PC-9 (cell line): ENCODE data around the gene CFAP61. TPM values are rescaled to one million over a fixed set of nuclear protein-coding genes. Genes with fewer than 3 reads are reported as not detected.

Experiments used
- BruUV-seq: library from RNA; stranded (reverse); fragments of 400-500 nt; replicated peaks from 2 replicates; lab custom pipeline; 2021; lab: Mats Ljungman, UMichigan
- CTCF ChIA-PET: fragments of 300-600 bp; sonication (Branson Sonifier 250); formaldehyde crosslinking; loops from one replicate; lab custom pipeline; 2022; ENCODE audit warnings: antibody characterized with exemption; lab: Charles Lee
- POLR2A ChIA-PET: fragments of 300-600 bp; sonication (Branson Sonifier 250); formaldehyde crosslinking; loops from one replicate; lab custom pipeline; 2022; ENCODE audit warnings: antibody characterized with exemption; ENCODE audit not compliant: unreplicated experiment; lab: Charles Lee
- DNase-seq, 2 experiments: peaks; one replicate each; pipeline versions ENCODE4 v3.0.0 to v3.0.0-alpha.2; 2015 to 2022; ENCODE audit warnings: mixed read lengths in 1 of 2
- H2AFZ ChIP-seq: fragments of 200-600 bp; sonication (generic); 2 replicates; pipeline ENCODE4 v1.8.1; 2017; ENCODE audit warnings: antibody characterized with exemption
- H3F3A ChIP-seq: fragments of 200-600 bp; sonication (generic); 2 replicates; pipeline ENCODE4 v1.8.1; 2017; ENCODE audit warnings: antibody characterized with exemption, mild to moderate bottlenecking, low read depth; ENCODE audit not compliant: insufficient read depth
- H3K27ac ChIP-seq: fragments of 200-600 bp; sonication (generic); 2 replicates; pipeline ENCODE4 v1.6.1; 2016; ENCODE audit warnings: mixed run types
- H3K27me3 ChIP-seq: fragments of 200-600 bp; sonication (generic); 2 replicates; pipeline ENCODE4 v1.6.1; 2016; ENCODE audit warnings: low read depth, mixed run types; ENCODE audit not compliant: insufficient read depth
- H3K36me3 ChIP-seq: fragments of 200-600 bp; sonication (generic); 2 replicates; pipeline ENCODE4 v1.6.1; 2016; ENCODE audit warnings: low read depth, mixed run types
- H3K4me1 ChIP-seq: fragments of 200-600 bp; sonication (generic); replicated peaks from 2 replicates; pipeline ENCODE4 v1.6.1; 2016; ENCODE audit warnings: mixed run types; ENCODE audit not compliant: insufficient read depth
- H3K4me2 ChIP-seq: fragments of 200-600 bp; sonication (generic); 2 replicates; pipeline ENCODE4 v1.6.1; 2017; ENCODE audit warnings: mixed run types
- H3K4me3 ChIP-seq: fragments of 200-600 bp; sonication (generic); 2 replicates; pipeline ENCODE4 v1.6.1; 2016; ENCODE audit warnings: mixed run types
- H3K79me2 ChIP-seq: fragments of 200-600 bp; sonication (generic); 2 replicates; pipeline ENCODE4 v1.6.1; 2017; ENCODE audit warnings: low read depth, mixed run types
- H3K9me2 ChIP-seq: fragments of 200-600 bp; sonication (generic); 2 replicates; pipeline ENCODE4 v1.8.1; 2017; ENCODE audit warnings: mild to moderate bottlenecking; ENCODE audit not compliant: insufficient read depth
- H3K9me3 ChIP-seq: fragments of 200-600 bp; sonication (generic); 2 replicates; pipeline ENCODE4 v1.8.1; 2016; ENCODE audit warnings: low read depth; ENCODE audit not compliant: insufficient read depth
- H4K20me1 ChIP-seq: fragments of 200-600 bp; sonication (generic); 2 replicates; pipeline ENCODE4 v1.8.1; 2017; ENCODE audit not compliant: insufficient read depth
- CTCF ChIP-seq: fragments of 200-600 bp; sonication (generic); conservative IDR thresholded peaks from 2 replicates; pipeline ENCODE4 v1.6.1; 2017; ENCODE audit warnings: mixed run types, antibody characterized with exemption, mild to moderate bottlenecking, moderate library complexity
- EZH2 ChIP-seq: fragments of 200-600 bp; sonication (generic); IDR thresholded peaks from 2 replicates; pipeline ENCODE4 v1.8.0; 2017; ENCODE audit warnings: antibody characterized with exemption, low read depth
- intact Hi-C: fragments of 100-400 bp; cut with micrococcal nuclease; formaldehyde crosslinking; loops from one replicate; pipeline ENCODE4 v1.10.0; 2022; ENCODE audit not compliant: unreplicated experiment
- total RNA-seq: library from RNA; stranded (reverse); gene quantifications from 2 replicates; pipeline ENCODE4 v1.2.3, GENCODE V29; 2021

The CFAP61 gene
- total RNA-seq, 1 experiment from 2014 or later = 2.6 TPM

- no peaks in the 10 kb centered on the region for H3F3A ChIP-seq
- CTCF ChIA-PET = no interaction called here
- POLR2A ChIA-PET = no interaction called here
Measured at GRCh38 chr20:20089939-20090338, 37.6 kb downstream of the CFAP61 start.

GRCh38 chr20:20092827-20093226 is 40.5 kb downstream of the CFAP61 start:
- POLR2A ChIA-PET = no interaction called here
- no peak overlapping the region for H3K4me3 ChIP-seq
- H3K27ac ChIP-seq = no peak overlapping the region
- H3K4me2 ChIP-seq = no peak overlapping the region
- DNase-seq = no peak
- H3K4me1 ChIP-seq = no peaks in the 10 kb centered on the region
- H4K20me1 ChIP-seq = no peaks in the 10 kb centered on the region
- intact Hi-C loops = no loop called here
- TF ChIP-seq EZH2 (no peak), CTCF (no peak)
- H3K9me3 ChIP-seq = no peaks in the 10 kb centered on the region
- H3K9me2 ChIP-seq = no peaks in the 10 kb centered on the region
- no peaks in the 10 kb centered on the region for H3F3A ChIP-seq
- no peak overlapping the region for H2AFZ ChIP-seq
- CTCF ChIA-PET = no interaction called here
- no peaks in the 10 kb centered on the region for H3K36me3 ChIP-seq
- peaks cover 51% of the 10 kb centered on the region for H3K27me3 ChIP-seq
- no peaks in the 10 kb centered on the region for H3K79me2 ChIP-seq
- no TSS peak for BruUV-seq

More at GRCh38 chr20:20089939-20090338, 37.6 kb downstream of the CFAP61 start:
- no peak overlapping the region for H3K27ac ChIP-seq
- no peak for DNase-seq
- no peaks in the 10 kb centered on the region for H3K9me2 ChIP-seq
- no peaks in the 10 kb centered on the region for H3K79me2 ChIP-seq
- H3K9me3 ChIP-seq = no peaks in the 10 kb centered on the region
- H3K36me3 ChIP-seq = no peaks in the 10 kb centered on the region
- no peak overlapping the region for H3K4me3 ChIP-seq
- no peak overlapping the region for H3K4me2 ChIP-seq
- no peak overlapping the region for H2AFZ ChIP-seq
- no TSS peak for BruUV-seq
- peaks cover 37% of the 10 kb centered on the region for H3K27me3 ChIP-seq
- no peak for TF ChIP-seq EZH2
- TF ChIP-seq CTCF = no peak
- H3K4me1 ChIP-seq = no peaks in the 10 kb centered on the region
- intact Hi-C loops = loop anchor here (10.0 kb wide), 1 partner anchor 735 kb away; no protein-coding TSS in a partner anchor
- H4K20me1 ChIP-seq = no peaks in the 10 kb centered on the region

GRCh38 chr20:20094410-20094809 is 42.1 kb downstream of the CFAP61 start:
- Histone ChIP-seq H3F3A (no peaks in the 10 kb centered on the region), H3K4me3 (no peak overlapping the region), H3K9me2 (no peaks in the 10 kb centered on the region), H3K79me2 (no peaks in the 10 kb centered on the region), H3K36me3 (no peaks in the 10 kb centered on the region), H3K27me3 (peaks cover 46% of the 10 kb centered on the region), H3K4me1 (no peaks in the 10 kb centered on the region), H2AFZ (no peak overlapping the region), H3K27ac (no peak overlapping the region), H4K20me1 (no peaks in the 10 kb centered on the region), H3K9me3 (no peaks in the 10 kb centered on the region), H3K4me2 (no peak overlapping the region)
- ChIA-PET POLR2A (no interaction called here), CTCF (no interaction called here)
- DNase-seq = no peak
- no peak for TF ChIP-seq EZH2
- no peak for TF ChIP-seq CTCF
- BruUV-seq = no TSS peak
- intact Hi-C loops = no loop called here
